DOHH2 (cell line): ENCODE measurements around the gene ATF5.

Experiments
- H3F3A ChIP-seq: fragments of 200-600 bp; sonication (generic), shearing (Covaris generic); 2 replicates; pipeline ENCODE4 v1.6.0; 2016; ENCODE audit warnings: antibody characterized with exemption, mild to moderate bottlenecking; ENCODE audit not compliant: control insufficient read depth, insufficient read depth
- H3K27ac ChIP-seq: fragments of 200-600 bp; sonication (generic); 2 replicates; pipeline ENCODE4 v1.5.1; 2014; ENCODE audit warnings: low read depth, mild to moderate bottlenecking, low read length, moderate library complexity
- H3K27me3 ChIP-seq: fragments of 200-600 bp; sonication (generic); 2 replicates; pipeline ENCODE4 v1.6.1; 2014; ENCODE audit warnings: mild to moderate bottlenecking, low read length, mixed read lengths; ENCODE audit not compliant: control insufficient read depth
- H3K36me3 ChIP-seq: fragments of 200-600 bp; sonication (generic); 2 replicates; pipeline ENCODE4 v1.6.1; 2014; ENCODE audit warnings: mild to moderate bottlenecking, low read length, moderate library complexity, mixed read lengths; ENCODE audit not compliant: control insufficient read depth
- H3K4me1 ChIP-seq: fragments of 200-600 bp; sonication (generic); 2 replicates; pipeline ENCODE4 v1.6.1; 2014; ENCODE audit warnings: mild to moderate bottlenecking, low read length, mixed read lengths; ENCODE audit not compliant: control insufficient read depth
- H3K4me2 ChIP-seq: fragments of 200-600 bp; sonication (generic); 2 replicates; pipeline ENCODE4 v1.6.0; 2014; ENCODE audit warnings: mild to moderate bottlenecking, low read length, moderate library complexity
- H3K4me3 ChIP-seq: fragments of 200-600 bp; sonication (generic); 2 replicates; pipeline ENCODE4 v1.5.1; 2014; ENCODE audit warnings: mild to moderate bottlenecking, low read length, mixed read lengths
- H3K79me2 ChIP-seq: fragments of 200-600 bp; sonication (generic); 2 replicates; pipeline ENCODE4 v1.6.1; 2014; ENCODE audit warnings: mild to moderate bottlenecking, low read length, mixed read lengths; ENCODE audit not compliant: control insufficient read depth
- H3K9me2 ChIP-seq: fragments of 200-600 bp; sonication (generic); replicated peaks from 2 replicates; pipeline ENCODE4 v1.6.1; 2014; ENCODE audit warnings: mild to moderate bottlenecking, low read length, mixed read lengths; ENCODE audit not compliant: control insufficient read depth
- H3K9me3 ChIP-seq: fragments of 200-600 bp; sonication (generic); 2 replicates; pipeline ENCODE4 v1.6.1; 2014; ENCODE audit warnings: antibody characterized with exemption, low read length, mixed read lengths; ENCODE audit not compliant: control insufficient read depth, insufficient read depth
- H4K20me1 ChIP-seq: fragments of 200-600 bp; sonication (generic); 2 replicates; pipeline ENCODE4 v1.6.0; 2014; ENCODE audit warnings: low read depth, mild to moderate bottlenecking, antibody characterized with exemption, low read length, moderate library complexity; ENCODE audit not compliant: control insufficient read depth, insufficient read depth
- EZH2phosphoT487 ChIP-seq: fragments of 200-600 bp; sonication (generic); IDR thresholded peaks from 2 replicates; pipeline ENCODE4 v1.6.1; 2017; ENCODE audit warnings: borderline replicate concordance, mild to moderate bottlenecking, antibody characterized with exemption, low read length, moderate library complexity, mixed read lengths
- TF ChIP-seq, protein P1 (sequence below): fragments of 200-600 bp; sonication (generic); IDR thresholded peaks from one replicate; pipeline ENCODE4 v1.5.1; 2014; ENCODE audit warnings: antibody characterized with exemption, mild to moderate bottlenecking, low read depth, low read length; ENCODE audit not compliant: poor library complexity, severe bottlenecking

Gene ATF5

DNA sequence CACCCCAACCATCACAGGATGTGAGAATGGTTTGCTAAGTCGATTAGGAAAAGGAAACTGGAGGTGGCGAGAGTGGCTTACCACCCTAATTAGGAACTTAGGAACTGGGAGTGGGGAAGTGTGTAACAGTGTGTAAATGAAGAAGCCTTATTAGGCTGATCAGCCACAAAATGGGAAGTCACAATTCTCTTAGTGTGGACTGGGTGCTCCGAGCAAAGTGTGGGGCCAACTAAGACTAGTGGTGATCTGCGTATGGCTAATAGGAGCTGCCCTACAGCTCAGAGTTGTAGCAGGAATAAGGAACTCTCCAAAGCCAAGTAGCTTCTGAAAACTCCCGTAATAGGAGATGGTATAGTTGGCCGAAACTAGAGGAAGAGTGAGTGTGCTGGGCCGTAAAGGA, 24.4 kb downstream of the ATF5 start:
- no peaks in the 10 kb centered on the region for H3K36me3 ChIP-seq
- no peaks in the 10 kb centered on the region for H3F3A ChIP-seq
- no peak for TF ChIP-seq EZH2phosphoT487
- TF ChIP-seq, protein P1, sequence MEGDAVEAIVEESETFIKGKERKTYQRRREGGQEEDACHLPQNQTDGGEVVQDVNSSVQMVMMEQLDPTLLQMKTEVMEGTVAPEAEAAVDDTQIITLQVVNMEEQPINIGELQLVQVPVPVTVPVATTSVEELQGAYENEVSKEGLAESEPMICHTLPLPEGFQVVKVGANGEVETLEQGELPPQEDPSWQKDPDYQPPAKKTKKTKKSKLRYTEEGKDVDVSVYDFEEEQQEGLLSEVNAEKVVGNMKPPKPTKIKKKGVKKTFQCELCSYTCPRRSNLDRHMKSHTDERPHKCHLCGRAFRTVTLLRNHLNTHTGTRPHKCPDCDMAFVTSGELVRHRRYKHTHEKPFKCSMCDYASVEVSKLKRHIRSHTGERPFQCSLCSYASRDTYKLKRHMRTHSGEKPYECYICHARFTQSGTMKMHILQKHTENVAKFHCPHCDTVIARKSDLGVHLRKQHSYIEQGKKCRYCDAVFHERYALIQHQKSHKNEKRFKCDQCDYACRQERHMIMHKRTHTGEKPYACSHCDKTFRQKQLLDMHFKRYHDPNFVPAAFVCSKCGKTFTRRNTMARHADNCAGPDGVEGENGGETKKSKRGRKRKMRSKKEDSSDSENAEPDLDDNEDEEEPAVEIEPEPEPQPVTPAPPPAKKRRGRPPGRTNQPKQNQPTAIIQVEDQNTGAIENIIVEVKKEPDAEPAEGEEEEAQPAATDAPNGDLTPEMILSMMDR, result no peak
- H3K4me3 ChIP-seq, result no peak overlapping the region
- H3K9me2 ChIP-seq, result no peaks in the 10 kb centered on the region
- H3K79me2 ChIP-seq, result no peaks in the 10 kb centered on the region
- H4K20me1 ChIP-seq, result no peaks in the 10 kb centered on the region
- no peak overlapping the region for H3K4me2 ChIP-seq
- H3K27me3 ChIP-seq, result peaks cover 14% of the 10 kb centered on the region; the same call in 1 of the 2 replicates
- peaks cover 14% of the 10 kb centered on the region for H3K4me1 ChIP-seq
- no peak overlapping the region for H3K27ac ChIP-seq
- no peaks in the 10 kb centered on the region for H3K9me3 ChIP-seq

DNA sequence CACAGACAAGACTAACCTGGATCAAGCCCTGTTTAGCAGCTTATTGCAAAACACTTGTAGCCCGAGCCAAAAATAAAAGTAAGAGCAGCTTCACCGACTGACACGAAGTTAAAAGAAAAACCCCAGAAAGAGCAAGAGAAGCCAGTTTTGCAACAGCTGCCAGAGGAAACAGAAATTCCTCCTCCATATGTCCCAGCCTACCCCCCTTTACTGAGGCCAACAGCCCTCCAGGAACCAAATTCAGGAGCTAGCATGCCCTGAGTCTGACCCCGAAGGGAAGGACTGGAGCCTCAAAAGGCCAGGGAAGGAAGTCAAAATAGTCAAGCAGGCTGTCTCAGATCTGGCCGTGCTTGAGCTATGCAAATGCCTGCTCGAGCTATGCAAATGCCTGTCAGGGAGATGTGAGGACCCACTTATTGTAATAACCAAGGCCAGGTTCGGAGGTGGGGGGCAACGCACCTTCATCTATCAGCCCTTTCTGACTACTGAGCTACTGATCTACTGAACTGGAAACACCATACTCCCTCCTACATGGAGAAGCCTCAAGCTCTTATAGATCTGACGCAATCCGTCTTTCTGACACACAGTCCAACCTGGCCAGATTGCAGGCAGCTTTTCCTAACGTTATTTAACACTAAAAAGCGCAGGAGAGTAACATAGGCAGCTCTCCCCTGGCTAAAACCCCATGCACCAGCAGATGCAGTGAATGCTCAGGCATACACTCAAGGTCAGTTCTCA, 25.3 kb downstream of the ATF5 start:
- Histone ChIP-seq H3K27ac (no peak overlapping the region), H3K27me3 (peaks cover 14% of the 10 kb centered on the region; the same call in 1 of the 2 replicates), H3K9me3 (no peaks in the 10 kb centered on the region), H3K4me2 (peak overlapping the region; percentile 21; the same call in 1 of the 2 replicates), H3K4me1 (peaks cover 14% of the 10 kb centered on the region), H3F3A (no peaks in the 10 kb centered on the region), H3K36me3 (no peaks in the 10 kb centered on the region), H3K4me3 (no peak overlapping the region), H3K9me2 (no peaks in the 10 kb centered on the region), H3K79me2 (no peaks in the 10 kb centered on the region), H4K20me1 (no peaks in the 10 kb centered on the region)
- TF ChIP-seq EZH2phosphoT487, result no peak
- TF ChIP-seq, protein P1, result no peak

GRCh38 chr19:49954933-49955332, 25.9 kb downstream of the ATF5 start:
- H3K9me3 ChIP-seq, result no peaks in the 10 kb centered on the region
- H3K4me1 ChIP-seq, result peaks cover 14% of the 10 kb centered on the region
- H4K20me1 ChIP-seq, result no peaks in the 10 kb centered on the region
- no peaks in the 10 kb centered on the region for H3K9me2 ChIP-seq
- no peak overlapping the region for H3K27ac ChIP-seq
- H3K36me3 ChIP-seq, result no peaks in the 10 kb centered on the region
- no peak overlapping the region for H3K4me3 ChIP-seq
- no peaks in the 10 kb centered on the region for H3F3A ChIP-seq
- peaks cover 14% of the 10 kb centered on the region; the same call in 1 of the 2 replicates for H3K27me3 ChIP-seq
- no peak overlapping the region for H3K4me2 ChIP-seq
- TF ChIP-seq EZH2phosphoT487, result no peak
- TF ChIP-seq, protein P1, result no peak
- no peaks in the 10 kb centered on the region for H3K79me2 ChIP-seq
